ENCODE data around the gene GALE. TPM values are rescaled to one million over a fixed set of nuclear protein-coding genes. Genes with fewer than 3 reads are reported as not detected.
"Not testable (repeated sequence)": the region's sequence is repeated elsewhere in the genome, so short reads cannot be mapped to it uniquely, and the experiment has no call there.

GALE gene
- total and polyA plus RNA-seq, 2 of the 13 experiments (the other 11 are each of a cell fraction or from before 2014, with no cell fraction given), result 85.2 to 88.4 TPM

DNA sequence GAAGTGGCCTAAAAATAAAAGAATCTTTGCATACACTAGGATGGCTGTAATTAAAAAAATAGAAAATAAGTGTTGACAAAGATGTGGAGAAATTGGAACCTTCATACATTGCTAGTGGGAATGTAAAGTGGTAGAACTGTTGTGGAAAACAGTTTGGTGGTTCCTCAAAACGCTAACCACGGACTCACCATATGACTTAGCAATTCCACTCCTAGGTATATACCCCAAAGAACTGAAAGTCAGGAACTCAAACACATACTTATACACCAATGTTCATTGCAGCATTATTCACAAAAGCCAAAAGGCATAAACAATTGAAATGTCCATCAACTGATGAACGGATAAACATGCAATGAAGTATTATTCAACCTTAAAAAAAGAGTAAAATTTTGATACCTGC lies 35.5 kb upstream of the GALE start:
- in situ Hi-C loops (cut with HindIII; ENCODE audit: extremely low pct_ligation_motif_present, low pct_unique_long_range_greater_than_20kb), result no loop called here
- 16% methylated on average over 3 of the region's 3 CpGs for WGBS (ENCODE audit: low lambda C conversion rate)
- no peak overlapping the region for H3K27ac ChIP-seq (ENCODE audit: extremely low read length, insufficient read depth, low read length)
- TF ChIP-seq KLF16 (CRISPR knock-in tag; IDR thresholded peaks at IDR 0.05) (no peak), CBX1 (IDR thresholded peaks at IDR 0.05; ENCODE audit: low read depth) (no peak), ZNF816 (CRISPR knock-in tag; IDR thresholded peaks at IDR 0.05; ENCODE audit: borderline replicate concordance) (no peak), ISL2 (CRISPR knock-in tag; IDR thresholded peaks at IDR 0.05) (no peak), MED8 (CRISPR knock-in tag; IDR thresholded peaks at IDR 0.05; ENCODE audit: insufficient replicate concordance) (no peak), E2F2 (CRISPR knock-in tag; IDR thresholded peaks at IDR 0.05; ENCODE audit: borderline replicate concordance) (no peak), DRAP1 (CRISPR knock-in tag; IDR thresholded peaks at IDR 0.05) (no peak)
- H3K79me2 ChIP-seq (ENCODE audit: insufficient read depth, low read length), result no peaks in the 10 kb centered on the region
- ATAC-seq, result no peak
- ChIA-PET POLR2A (no interaction called here), CTCF (ENCODE audit: low intra/inter-chr PET ratio, low total read pairs) (no interaction called here)
- no peaks in the 10 kb centered on the region for H3K36me3 ChIP-seq (replicated peaks in 1 of 2; ENCODE audit: control insufficient read depth in 1 of 2, insufficient read depth in 2 of 2, low read length in 2 of 2)
- H2AFZ ChIP-seq (ENCODE audit: low read length), result no peak overlapping the region
- H4K20me1 ChIP-seq (ENCODE audit: insufficient read depth, low read length), result no peaks in the 10 kb centered on the region
- H3K27me3 ChIP-seq (ENCODE audit: control insufficient read depth in 1 of 2, insufficient read depth in 2 of 2, low read length in 2 of 2), result peaks cover 0 to 6% of the 10 kb centered on the region in 2 experiments; a peak in 3 of 5 replicates
- H3K4me1 ChIP-seq (ENCODE audit: insufficient read depth, low read length), result peaks cover 20% of the 10 kb centered on the region
- no peak for FAIRE-seq
- no peak overlapping the region for H3K4me2 ChIP-seq (ENCODE audit: low read depth, low read length)
- H3K9ac ChIP-seq (ENCODE audit: insufficient read depth, low read depth, low read length), result no peak overlapping the region
- no peaks in the 10 kb centered on the region for H3K9me3 ChIP-seq (ENCODE audit: low read length)
- H3K4me3 ChIP-seq (replicated peaks in 1 of 3; ENCODE audit: insufficient read depth in 1 of 3, low read depth in 2 of 3, low read length in 3 of 3), result no peak overlapping the region
- no TSS peak for BruUV-seq (replicated peaks)
- no peak for DNase-seq (ENCODE audit: low spot score)
- intact Hi-C loops (cut with micrococcal nuclease; ENCODE audit: unreplicated experiment), result no loop called here

GRCh38 chr1:23834156-23834555 lies 33.6 kb upstream of the GALE start:
- FAIRE-seq; H3K9me3 ChIP-seq (ENCODE audit: low read length); intact Hi-C loops (cut with micrococcal nuclease; ENCODE audit: unreplicated experiment); BruUV-seq (replicated peaks); H3K4me2 ChIP-seq (ENCODE audit: low read depth, low read length); H2AFZ ChIP-seq (ENCODE audit: low read length); H3K79me2 ChIP-seq (ENCODE audit: insufficient read depth, low read length); H3K36me3 ChIP-seq (replicated peaks in 1 of 2; ENCODE audit: control insufficient read depth in 1 of 2, insufficient read depth in 2 of 2, low read length in 2 of 2); H3K9ac ChIP-seq (ENCODE audit: insufficient read depth, low read depth, low read length); H4K20me1 ChIP-seq (ENCODE audit: insufficient read depth, low read length); CTCF ChIA-PET (ENCODE audit: low intra/inter-chr PET ratio, low total read pairs); DNase-seq (ENCODE audit: low spot score); ATAC-seq; H3K27me3 ChIP-seq (ENCODE audit: control insufficient read depth in 1 of 2, insufficient read depth in 2 of 2, low read length in 2 of 2); H3K27ac ChIP-seq (ENCODE audit: extremely low read length, insufficient read depth, low read length); H3K4me3 ChIP-seq (replicated peaks in 1 of 3; ENCODE audit: insufficient read depth in 1 of 3, low read depth in 2 of 3, low read length in 3 of 3); in situ Hi-C loops (cut with HindIII; ENCODE audit: extremely low pct_ligation_motif_present, low pct_unique_long_range_greater_than_20kb): not testable (repeated sequence)
- POLR2A ChIA-PET, result interaction anchor here (0.6 kb wide), 1 partner anchor 10 kb away, joined by 3 read pairs; no protein-coding TSS in a partner anchor
- peaks cover 19% of the 10 kb centered on the region for H3K4me1 ChIP-seq (ENCODE audit: insufficient read depth, low read length)
- WGBS (ENCODE audit: low lambda C conversion rate), result 23% methylated on average over 6 of the region's 6 CpGs
